ENCODE results near the gene USH1C. TPM values are rescaled to one million over a fixed set of nuclear protein-coding genes. Genes with fewer than 3 reads are reported as not detected.

The USH1C gene
- total and polyA plus RNA-seq, 2 experiments from 2014 or later = 0.54 TPM; not detected in 1

DNA sequence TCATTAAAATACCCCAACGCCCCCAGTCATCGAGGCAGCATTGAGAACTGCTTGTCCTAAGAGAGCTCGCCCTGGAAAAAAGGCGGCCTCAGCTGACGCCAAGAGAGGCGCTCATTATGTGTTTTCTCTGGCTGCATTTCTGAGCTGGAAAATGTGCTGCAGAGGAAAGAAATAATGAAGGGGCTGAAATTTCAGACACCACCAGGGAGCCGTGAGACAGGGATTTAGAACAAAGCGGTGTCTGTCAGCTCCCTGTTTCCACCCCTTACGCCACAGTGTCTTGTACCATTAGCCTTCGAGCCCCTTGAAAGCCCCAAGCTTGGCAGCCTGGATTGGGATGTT lies 14.4 kb downstream of the USH1C start:
- no peak overlapping the region for H3K27ac ChIP-seq

DNA sequence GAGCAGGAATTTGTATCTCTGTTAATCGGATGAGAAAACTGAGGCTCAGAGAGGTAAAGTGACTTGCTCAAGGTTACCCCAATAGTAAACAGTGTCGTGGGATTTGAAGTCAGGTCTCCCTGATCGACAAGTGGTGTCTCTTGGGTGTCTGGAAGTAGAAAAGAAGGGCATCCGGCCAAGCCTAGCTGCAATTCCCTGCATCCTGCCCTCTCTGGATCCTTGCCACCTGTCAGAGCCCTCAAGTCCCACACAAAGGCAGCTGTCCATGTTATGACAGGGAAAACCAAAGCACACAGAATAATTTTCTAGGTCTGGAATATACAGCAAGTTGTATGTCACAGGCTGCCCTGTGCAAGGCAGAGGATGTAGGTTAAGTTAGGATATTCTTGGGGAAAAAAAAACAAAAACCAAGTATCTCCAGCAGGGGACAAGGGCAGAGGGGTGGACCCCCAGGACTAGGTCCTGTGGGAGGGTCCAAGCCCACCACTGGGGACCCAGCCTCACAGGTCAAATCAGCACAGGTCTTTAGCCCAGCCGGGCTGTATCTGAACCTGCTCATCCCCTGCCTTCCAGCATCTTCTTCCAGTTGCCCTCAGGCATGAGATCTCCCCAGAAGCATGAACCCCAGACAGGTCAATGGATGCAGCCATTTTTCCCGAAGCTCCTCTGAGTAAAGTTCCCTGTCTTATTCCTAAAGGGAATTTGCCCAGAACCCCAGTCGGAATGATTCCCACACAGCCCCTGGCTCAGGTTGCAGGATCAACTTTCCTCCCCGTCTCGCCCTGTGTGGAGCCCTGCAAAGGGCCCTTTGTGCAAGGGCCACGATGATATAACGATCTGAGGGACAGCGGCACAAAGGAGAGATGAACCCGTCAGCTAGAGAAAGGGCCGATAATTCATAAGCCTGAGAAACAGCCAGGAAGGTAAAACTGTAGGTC lies 15.0 kb downstream of the USH1C start:
- Histone ChIP-seq H3K27me3 (no peaks in the 10 kb centered on the region), H3K4me3 (no peak overlapping the region), H3K27ac (no peak overlapping the region), H3K36me3 (no peaks in the 10 kb centered on the region), H3K9me3 (ENCODE audit: low read depth) (no peaks in the 10 kb centered on the region), H3K4me1 (ENCODE audit: low read depth) (no peaks in the 10 kb centered on the region)
- TF ChIP-seq, protein P1, sequence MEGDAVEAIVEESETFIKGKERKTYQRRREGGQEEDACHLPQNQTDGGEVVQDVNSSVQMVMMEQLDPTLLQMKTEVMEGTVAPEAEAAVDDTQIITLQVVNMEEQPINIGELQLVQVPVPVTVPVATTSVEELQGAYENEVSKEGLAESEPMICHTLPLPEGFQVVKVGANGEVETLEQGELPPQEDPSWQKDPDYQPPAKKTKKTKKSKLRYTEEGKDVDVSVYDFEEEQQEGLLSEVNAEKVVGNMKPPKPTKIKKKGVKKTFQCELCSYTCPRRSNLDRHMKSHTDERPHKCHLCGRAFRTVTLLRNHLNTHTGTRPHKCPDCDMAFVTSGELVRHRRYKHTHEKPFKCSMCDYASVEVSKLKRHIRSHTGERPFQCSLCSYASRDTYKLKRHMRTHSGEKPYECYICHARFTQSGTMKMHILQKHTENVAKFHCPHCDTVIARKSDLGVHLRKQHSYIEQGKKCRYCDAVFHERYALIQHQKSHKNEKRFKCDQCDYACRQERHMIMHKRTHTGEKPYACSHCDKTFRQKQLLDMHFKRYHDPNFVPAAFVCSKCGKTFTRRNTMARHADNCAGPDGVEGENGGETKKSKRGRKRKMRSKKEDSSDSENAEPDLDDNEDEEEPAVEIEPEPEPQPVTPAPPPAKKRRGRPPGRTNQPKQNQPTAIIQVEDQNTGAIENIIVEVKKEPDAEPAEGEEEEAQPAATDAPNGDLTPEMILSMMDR (IDR thresholded peaks at IDR 0.05; ENCODE audit: low read depth, low read length) = no peak
- DNase-seq (ENCODE audit: low read depth in 1 of 2, low spot score in 1 of 2) = peak in 1 of 2 donors; percentile 12

More for the DNA sequence above, 14.4 kb downstream of the USH1C start:
- Histone ChIP-seq H3K36me3 (no peaks in the 10 kb centered on the region), H3K27me3 (no peaks in the 10 kb centered on the region), H3K4me3 (no peak overlapping the region), H3K9me3 (ENCODE audit: low read depth) (no peaks in the 10 kb centered on the region), H3K4me1 (ENCODE audit: low read depth) (no peaks in the 10 kb centered on the region)
- DNase-seq (ENCODE audit: low read depth in 1 of 2, low spot score in 1 of 2) = no peak
- TF ChIP-seq, protein P1 (IDR thresholded peaks at IDR 0.05; ENCODE audit: low read depth, low read length) = no peak

DNA sequence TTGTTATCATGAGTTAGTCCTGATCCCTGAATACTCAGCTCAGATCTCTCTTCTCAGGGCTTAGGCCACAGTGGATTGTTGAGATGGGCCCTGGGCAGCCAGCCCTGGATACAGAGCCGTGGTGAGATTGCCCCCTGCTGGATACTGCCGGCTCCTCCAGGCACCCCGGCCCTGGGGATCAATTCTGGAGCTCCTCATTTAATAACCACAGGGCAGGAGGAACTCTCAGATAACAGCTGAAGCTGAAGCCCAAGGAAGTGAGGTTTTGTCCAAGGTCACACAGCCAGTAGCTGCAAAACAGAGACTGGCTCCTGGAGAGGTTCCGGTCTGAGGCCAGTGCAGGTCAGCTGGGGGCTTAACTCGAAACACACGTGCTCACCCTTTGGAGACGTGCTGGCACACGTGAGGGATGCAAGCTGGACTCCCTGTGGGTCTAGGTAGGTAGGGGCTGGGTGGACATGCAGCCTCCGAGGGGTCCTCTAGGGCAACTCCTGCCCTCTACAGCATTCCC lies 16.0 kb downstream of the USH1C start:
- DNase-seq (ENCODE audit: low read depth in 1 of 2, low spot score in 1 of 2) = peak; percentile 55 to 77
- Histone ChIP-seq H3K27ac (no peak overlapping the region), H3K36me3 (no peaks in the 10 kb centered on the region), H3K27me3 (no peaks in the 10 kb centered on the region), H3K4me1 (ENCODE audit: low read depth) (no peaks in the 10 kb centered on the region), H3K9me3 (ENCODE audit: low read depth) (no peaks in the 10 kb centered on the region), H3K4me3 (no peak overlapping the region)
- TF ChIP-seq, protein P1 (IDR thresholded peaks at IDR 0.05; ENCODE audit: low read depth, low read length) = peak; percentile 78

- no peaks in the 10 kb centered on the region for H3K36me3 ChIP-seq
- DNase-seq (ENCODE audit: low read depth in 1 of 2, low spot score in 1 of 2) = no peak
- no peak overlapping the region for H3K27ac ChIP-seq
- H3K9me3 ChIP-seq (ENCODE audit: low read depth) = no peaks in the 10 kb centered on the region
- TF ChIP-seq, protein P1 (IDR thresholded peaks at IDR 0.05; ENCODE audit: low read depth, low read length) = no peak
- H3K27me3 ChIP-seq = no peaks in the 10 kb centered on the region
- no peak overlapping the region for H3K4me3 ChIP-seq
- H3K4me1 ChIP-seq (ENCODE audit: low read depth) = no peaks in the 10 kb centered on the region
These were observed 16.6 kb downstream of the USH1C start for GRCh38 chr11:17527628-17527995.

DNA sequence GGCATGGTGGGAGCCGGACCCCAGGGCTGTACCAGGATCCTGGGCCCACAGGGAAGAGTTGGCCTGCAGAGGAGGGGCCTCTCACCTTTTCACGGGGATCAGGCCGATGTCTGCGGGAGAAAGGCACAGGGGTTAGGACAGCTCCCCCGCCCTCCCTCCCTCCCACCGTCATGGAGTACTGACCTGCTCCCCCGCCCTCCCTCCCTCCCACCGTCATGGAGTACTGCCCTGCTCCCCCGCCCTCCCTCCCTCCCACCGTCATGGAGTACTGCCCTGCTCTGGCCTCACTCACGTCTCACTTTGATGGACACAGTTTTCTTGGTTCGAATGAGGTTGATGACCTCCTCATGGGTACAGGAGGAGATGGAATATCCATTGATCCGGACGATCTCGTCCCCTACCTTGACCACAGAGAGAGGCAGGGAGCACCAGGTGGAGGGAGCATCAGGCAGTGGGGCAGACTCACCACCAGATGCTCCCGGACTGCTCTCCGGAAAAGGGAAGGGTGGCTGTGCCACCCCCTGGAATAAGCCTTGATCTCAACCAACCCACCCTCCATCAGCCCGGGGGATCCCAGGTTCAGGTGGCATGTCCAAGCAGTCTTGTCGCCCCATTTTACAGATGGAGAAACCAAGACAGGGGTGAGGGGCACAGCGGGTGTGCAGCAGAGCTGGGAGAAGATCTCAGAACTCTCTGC lies 17.1 kb downstream of the USH1C start:
- DNase-seq (ENCODE audit: low read depth in 1 of 2, low spot score in 1 of 2) = no peak
- Histone ChIP-seq H3K36me3 (no peaks in the 10 kb centered on the region), H3K9me3 (ENCODE audit: low read depth) (no peaks in the 10 kb centered on the region), H3K27ac (no peak overlapping the region), H3K27me3 (no peaks in the 10 kb centered on the region), H3K4me3 (no peak overlapping the region), H3K4me1 (ENCODE audit: low read depth) (no peaks in the 10 kb centered on the region)
- TF ChIP-seq, protein P1 (IDR thresholded peaks at IDR 0.05; ENCODE audit: low read depth, low read length) = no peak

Data from cardiac muscle cell (in vitro differentiated cells and primary cell).